OCI-LY7 (cell line): ENCODE results near the gene HAGHL. TPM values are rescaled to one million over a fixed set of nuclear protein-coding genes. Genes with fewer than 3 reads are reported as not detected.

Experiments used
- BruUV-seq: library from RNA; stranded (reverse); fragments of 400-500 nt; replicated peaks from 2 replicates; lab custom pipeline; 2021; lab: Mats Ljungman, UMichigan
- CTCF ChIA-PET: fragments of 300-600 bp; sonication (Branson Sonifier 250); formaldehyde crosslinking; loops from one replicate; lab custom pipeline; 2022; ENCODE audit warnings: antibody characterized with exemption; ENCODE audit not compliant: unreplicated experiment; lab: Charles Lee
- POLR2A ChIA-PET: fragments of 300-600 bp; sonication (Branson Sonifier 250); formaldehyde crosslinking; loops from one replicate; lab custom pipeline; 2022; ENCODE audit warnings: antibody characterized with exemption; lab: Charles Lee
- DNase-seq: peaks from one replicate; pipeline ENCODE4 v3.0.0-alpha.2; 2015; ENCODE audit warnings: low spot score
- H2AFZ ChIP-seq: fragments of 200-600 bp; sonication (generic), shearing (Covaris generic); 2 replicates; pipeline ENCODE4 v1.6.1; 2014; ENCODE audit warnings: mild to moderate bottlenecking, antibody characterized with exemption, low read length, moderate library complexity
- H3K27ac ChIP-seq: fragments of 200-600 bp; sonication (generic); 2 replicates; pipeline ENCODE4 v1.5.1; 2014; ENCODE audit warnings: mixed run types, low read depth, mild to moderate bottlenecking, moderate library complexity, low read length, inconsistent platforms; ENCODE audit not compliant: poor library complexity, severe bottlenecking
- H3K36me3 ChIP-seq: fragments of 200-600 bp; sonication (generic); 2 replicates; pipeline ENCODE4 v1.6.1; 2014; ENCODE audit warnings: mild to moderate bottlenecking, antibody characterized with exemption, low read length, moderate library complexity, mixed read lengths; ENCODE audit not compliant: insufficient read depth
- H3K4me1 ChIP-seq: fragments of 200-600 bp; sonication (generic); 2 replicates; pipeline ENCODE4 v1.5.1; 2014; ENCODE audit warnings: mild to moderate bottlenecking, low read length; ENCODE audit not compliant: insufficient read depth, poor library complexity, severe bottlenecking
- H3K4me2 ChIP-seq: fragments of 200-600 bp; sonication (generic); 2 replicates; pipeline ENCODE4 v1.6.1; 2014; ENCODE audit warnings: mild to moderate bottlenecking, low read length
- H3K4me3 ChIP-seq: fragments of 200-600 bp; sonication (generic); 2 replicates; pipeline ENCODE4 v1.5.1; 2014; ENCODE audit warnings: mild to moderate bottlenecking, low read depth, low read length; ENCODE audit not compliant: poor library complexity, severe bottlenecking
- H3K79me2 ChIP-seq: fragments of 200-600 bp; sonication (generic); 2 replicates; pipeline ENCODE4 v1.6.1; 2016; ENCODE audit warnings: low read depth, mild to moderate bottlenecking, low read length, moderate library complexity, mixed read lengths; ENCODE audit not compliant: insufficient read depth
- H3K9me2 ChIP-seq: fragments of 200-600 bp; sonication (generic); 2 replicates; pipeline ENCODE4 v1.6.1; 2016; ENCODE audit warnings: mild to moderate bottlenecking, low read length, mixed read lengths; ENCODE audit not compliant: insufficient read depth
- H3K9me3 ChIP-seq: fragments of 200-600 bp; sonication (generic); 2 replicates; pipeline ENCODE4 v1.6.1; 2014; ENCODE audit warnings: mild to moderate bottlenecking, mixed run types, low read length, mixed read lengths
- H4K20me1 ChIP-seq: fragments of 200-600 bp; sonication (generic); 2 replicates; pipeline ENCODE4 v1.6.1; 2014; ENCODE audit warnings: mild to moderate bottlenecking, antibody characterized with exemption, low read length, moderate library complexity, mixed read lengths; ENCODE audit not compliant: insufficient read depth
- EZH2phosphoT487 ChIP-seq: fragments of 200-600 bp; sonication (generic); IDR thresholded peaks from 2 replicates; pipeline ENCODE4 v1.6.1; 2018; ENCODE audit warnings: low read depth, borderline replicate concordance, mild to moderate bottlenecking, mixed run types, antibody characterized with exemption, low read length, moderate library complexity, mixed read lengths
- intact Hi-C: fragments of 100-400 bp; cut with micrococcal nuclease; formaldehyde crosslinking; loops from one replicate; pipeline ENCODE4 v1.10.0; 2022; ENCODE audit not compliant: unreplicated experiment
- total RNA-seq, 2 experiments: library from RNA; depleted of rRNA in 1 of 2; stranded (reverse); fragments of >200 nt in 1 of 2; shearing (Covaris generic) in 1 of 2; gene quantifications; 2 replicates each; pipeline ENCODE4 v1.2.3, GENCODE V29; 2014 to 2022
- TF ChIP-seq, protein P1 (sequence below): fragments of 200-600 bp; sonication (generic); conservative IDR thresholded peaks from 2 replicates; pipeline ENCODE4 v1.5.1; 2014; ENCODE audit warnings: mild to moderate bottlenecking, antibody characterized with exemption, low read length, moderate library complexity, mixed read lengths

HAGHL gene
- total RNA-seq, 2 experiments from 2014 or later, result 30.8 to 57.9 TPM

DNA sequence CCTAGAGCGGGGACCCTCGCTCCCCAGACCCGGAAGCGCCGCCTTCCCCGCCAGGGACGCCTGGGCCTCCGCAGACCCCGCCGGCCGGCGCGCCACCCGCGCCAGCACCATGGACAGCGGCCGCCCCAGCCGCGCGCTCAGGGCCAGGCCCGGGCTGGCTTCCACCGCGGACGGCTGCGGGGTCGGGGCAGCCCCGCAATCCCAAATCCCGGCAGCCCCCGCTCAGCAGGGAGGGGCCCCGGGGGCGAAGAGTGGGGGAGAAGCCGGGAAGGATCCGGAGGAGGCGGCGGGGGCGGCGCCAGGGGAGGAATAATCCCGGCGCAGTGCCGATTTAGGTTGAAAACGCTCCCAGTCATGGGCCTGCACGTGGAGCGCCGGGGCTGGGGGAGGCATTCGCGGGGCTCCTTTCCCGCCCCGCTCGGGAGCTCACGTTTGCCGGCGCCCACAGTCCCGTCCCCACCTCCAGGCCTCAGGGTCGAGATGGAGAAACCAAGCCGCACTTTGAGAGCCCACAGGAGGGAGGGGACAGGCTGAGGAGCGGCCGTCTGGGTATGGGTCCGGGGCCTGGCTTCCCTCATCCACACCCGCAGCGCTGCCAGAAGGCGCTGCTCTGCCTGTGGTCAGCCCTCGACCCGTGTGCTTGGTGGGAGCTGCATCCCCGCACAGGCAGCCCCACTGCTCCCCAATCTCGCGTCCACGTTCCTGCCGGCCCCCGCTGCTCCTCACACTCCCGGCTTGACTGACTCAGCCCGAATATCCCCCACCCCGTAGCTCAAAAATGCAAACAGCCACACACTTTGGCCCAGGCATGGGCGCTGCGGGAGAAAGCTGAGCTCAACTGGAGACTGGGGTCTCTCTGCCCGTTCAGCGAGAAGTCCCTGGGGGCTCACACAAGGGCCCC lies 26.0 kb upstream of the HAGHL start:
- no peak overlapping the region for H3K4me2 ChIP-seq
- no peaks in the 10 kb centered on the region for H3K79me2 ChIP-seq
- H3K9me3 ChIP-seq, result no peaks in the 10 kb centered on the region
- no peak overlapping the region for H3K4me3 ChIP-seq
- no TSS peak for BruUV-seq
- H3K9me2 ChIP-seq, result no peaks in the 10 kb centered on the region
- no peak for TF ChIP-seq EZH2phosphoT487
- TF ChIP-seq, protein P1, sequence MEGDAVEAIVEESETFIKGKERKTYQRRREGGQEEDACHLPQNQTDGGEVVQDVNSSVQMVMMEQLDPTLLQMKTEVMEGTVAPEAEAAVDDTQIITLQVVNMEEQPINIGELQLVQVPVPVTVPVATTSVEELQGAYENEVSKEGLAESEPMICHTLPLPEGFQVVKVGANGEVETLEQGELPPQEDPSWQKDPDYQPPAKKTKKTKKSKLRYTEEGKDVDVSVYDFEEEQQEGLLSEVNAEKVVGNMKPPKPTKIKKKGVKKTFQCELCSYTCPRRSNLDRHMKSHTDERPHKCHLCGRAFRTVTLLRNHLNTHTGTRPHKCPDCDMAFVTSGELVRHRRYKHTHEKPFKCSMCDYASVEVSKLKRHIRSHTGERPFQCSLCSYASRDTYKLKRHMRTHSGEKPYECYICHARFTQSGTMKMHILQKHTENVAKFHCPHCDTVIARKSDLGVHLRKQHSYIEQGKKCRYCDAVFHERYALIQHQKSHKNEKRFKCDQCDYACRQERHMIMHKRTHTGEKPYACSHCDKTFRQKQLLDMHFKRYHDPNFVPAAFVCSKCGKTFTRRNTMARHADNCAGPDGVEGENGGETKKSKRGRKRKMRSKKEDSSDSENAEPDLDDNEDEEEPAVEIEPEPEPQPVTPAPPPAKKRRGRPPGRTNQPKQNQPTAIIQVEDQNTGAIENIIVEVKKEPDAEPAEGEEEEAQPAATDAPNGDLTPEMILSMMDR, result no peak
- no peaks in the 10 kb centered on the region for H3K4me1 ChIP-seq
- DNase-seq, result no peak
- POLR2A ChIA-PET, result no interaction called here
- no peaks in the 10 kb centered on the region for H3K36me3 ChIP-seq
- no peak overlapping the region for H2AFZ ChIP-seq
- CTCF ChIA-PET, result no interaction called here
- intact Hi-C loops, result no loop called here
- H3K27ac ChIP-seq, result no peak overlapping the region
- H4K20me1 ChIP-seq, result no peaks in the 10 kb centered on the region

DNA sequence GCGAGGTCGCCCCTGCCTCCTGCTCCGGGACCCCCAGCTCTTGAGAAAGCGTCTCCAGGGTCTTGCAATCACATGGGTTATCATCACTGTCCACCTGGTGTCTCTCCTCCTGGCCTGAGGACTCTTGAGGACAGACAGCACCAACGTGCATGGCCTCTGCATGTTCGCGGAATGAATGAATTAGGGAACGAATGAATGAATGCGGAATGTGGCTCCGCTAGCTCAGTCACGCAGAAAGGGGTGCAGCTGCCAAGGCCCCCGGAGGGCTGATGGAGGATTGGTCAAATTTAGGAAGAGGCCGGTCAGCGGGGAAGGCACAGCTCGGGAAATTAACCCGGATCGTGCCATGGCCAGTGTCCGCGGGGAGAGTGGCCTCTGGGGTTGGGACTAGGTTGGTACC lies 24.6 kb upstream of the HAGHL start:
- no peaks in the 10 kb centered on the region for H4K20me1 ChIP-seq
- no peak for DNase-seq
- no peak overlapping the region for H3K27ac ChIP-seq
- no peak for TF ChIP-seq EZH2phosphoT487
- TF ChIP-seq, protein P1, result no peak
- no peaks in the 10 kb centered on the region for H3K9me2 ChIP-seq
- no peaks in the 10 kb centered on the region for H3K79me2 ChIP-seq
- BruUV-seq, result no TSS peak
- H3K4me3 ChIP-seq, result no peak overlapping the region
- H3K4me1 ChIP-seq, result no peaks in the 10 kb centered on the region
- H3K9me3 ChIP-seq, result no peaks in the 10 kb centered on the region
- intact Hi-C loops, result no loop called here
- POLR2A ChIA-PET, result no interaction called here
- no peak overlapping the region for H3K4me2 ChIP-seq
- no peak overlapping the region for H2AFZ ChIP-seq
- no peaks in the 10 kb centered on the region for H3K36me3 ChIP-seq
- CTCF ChIA-PET, result no interaction called here

DNA sequence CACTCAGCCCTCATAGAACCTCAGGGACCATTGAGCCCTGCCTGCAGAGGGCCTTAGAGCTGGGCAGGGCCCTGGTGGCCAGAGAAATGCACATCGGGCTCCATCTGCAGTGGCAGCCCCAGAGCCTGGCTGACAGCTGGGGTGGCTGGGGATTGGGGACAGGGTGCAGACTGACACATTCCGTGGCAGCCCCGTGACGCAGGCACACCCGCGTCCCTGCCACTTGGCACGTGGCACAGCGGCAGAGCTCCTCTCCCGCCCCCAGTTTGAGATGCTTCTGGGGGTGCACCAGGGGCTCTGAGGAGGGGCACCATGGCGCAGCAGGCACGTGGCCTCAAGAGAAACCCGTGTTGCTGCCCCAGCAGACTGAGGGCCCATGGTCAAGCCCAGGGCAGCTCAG lies 23.5 kb upstream of the HAGHL start:
- no peaks in the 10 kb centered on the region for H3K9me3 ChIP-seq
- H3K4me2 ChIP-seq, result no peak overlapping the region
- POLR2A ChIA-PET, result no interaction called here
- CTCF ChIA-PET, result no interaction called here
- no peak overlapping the region for H2AFZ ChIP-seq
- BruUV-seq, result no TSS peak
- intact Hi-C loops, result no loop called here
- no peaks in the 10 kb centered on the region for H3K9me2 ChIP-seq
- H3K27ac ChIP-seq, result no peak overlapping the region
- H3K79me2 ChIP-seq, result no peaks in the 10 kb centered on the region
- no peak for DNase-seq
- no peak for TF ChIP-seq EZH2phosphoT487
- TF ChIP-seq, protein P1, result no peak
- H3K4me3 ChIP-seq, result no peak overlapping the region
- no peaks in the 10 kb centered on the region for H3K4me1 ChIP-seq
- no peaks in the 10 kb centered on the region for H3K36me3 ChIP-seq
- H4K20me1 ChIP-seq, result no peaks in the 10 kb centered on the region
